Esophagus squamous epithelium (tissue), 5 donors: ENCODE data around the gene KCNAB1. TPM values are rescaled to one million over a fixed set of nuclear protein-coding genes. Genes with fewer than 3 reads are reported as not detected.

Experiments used
- DNase-seq: peaks from one replicate; lab custom pipeline; 2025; lab: John Stamatoyannopoulos, UW
- H3K27ac ChIP-seq, 4 donors: fragments of 200-600 bp; sonication (generic); one replicate each; pipeline ENCODE4 v1.5.1; 2016 to 2019; ENCODE audit warnings: mild to moderate bottlenecking in 1 of 4
- H3K27me3 ChIP-seq, 4 donors: fragments of 200-600 bp; sonication (generic); 1 replicate in 3 of 4; 2 replicates in 1 of 4; pipeline versions ENCODE4 v1.5.1 to v1.6.0; 2017 to 2021; ENCODE audit warnings: antibody characterized with exemption in 1 of 4
- H3K36me3 ChIP-seq, 3 donors: fragments of 200-600 bp; sonication (generic); one replicate each; pipeline ENCODE4 v1.5.1; 2016 to 2019
- H3K4me1 ChIP-seq, 3 donors: fragments of 200-600 bp; sonication (generic); one replicate each; pipeline ENCODE4 v1.5.1; 2017 to 2019
- H3K4me3 ChIP-seq, 4 donors: fragments of 200-600 bp; sonication (generic); 1 replicate in 3 of 4; 2 replicates in 1 of 4; pipeline ENCODE4 v1.5.1; 2016 to 2019; ENCODE audit warnings: mild to moderate bottlenecking in 2 of 4, moderate library complexity in 1 of 4
- H3K9me3 ChIP-seq, 3 donors: fragments of 200-600 bp; sonication (generic); one replicate each; pipeline ENCODE4 v1.5.1; 2016 to 2019
- CTCF ChIP-seq, 6 experiments: fragments of 450-650 bp in 4 of 6; fragments of 200-600 bp in 2 of 6; sonication (generic) in 2 of 6; IDR thresholded peaks; one replicate each; pipeline ENCODE4 v1.5.1; 2016 to 2019; ENCODE audit warnings: antibody characterized with exemption in 6 of 6, mild to moderate bottlenecking in 4 of 6, moderate library complexity in 4 of 6
- POLR2A ChIP-seq, 4 donors: fragments of 450-650 bp; IDR thresholded peaks; one replicate each; pipeline ENCODE4 v1.6.1; 2017; ENCODE audit warnings: antibody characterized with exemption in 4 of 4, mild to moderate bottlenecking in 4 of 4, moderate library complexity in 3 of 4
- WGBS, 2 donors: methylation state at CpG; one replicate each; pipeline ENCODE4 v1.1.5; 2018; 5-methylcytosine and 5-hydroxymethylcytosine counted together
- intact Hi-C: fragments of 100-400 bp; cut with DNase I; formaldehyde crosslinking; loops from one replicate; pipeline ENCODE4 v1.15.0; 2022
- total RNA-seq, 4 donors: library from RNA; depleted of rRNA; stranded (reverse); fragments of >200 nt; gene quantifications; one replicate each; pipeline ENCODE4 v1.1.0, GENCODE V29; 2016
- donor health status: DM: yes; HTN: yes; CAD: no.

KCNAB1 gene
- total RNA-seq, 4 donors from 2014 or later = 0.40 to 6.6 (median 1.3) TPM

GRCh38 chr3:156246961-156247725 lies 126.8 kb downstream of the KCNAB1 start:
- no peak overlapping the region for H3K4me3 ChIP-seq
- no peaks in the 10 kb centered on the region for H3K27me3 ChIP-seq
- no peaks in the 10 kb centered on the region for H3K4me1 ChIP-seq
- intact Hi-C loops = no loop called here
- WGBS, 2 donors = 48 to 58% methylated on average over 4 to 5 of the region's 5 CpGs
- TF ChIP-seq CTCF (IDR thresholded peaks at IDR 0.05) (no peak), POLR2A (IDR thresholded peaks at IDR 0.05) (no peak)
- no peak overlapping the region for H3K27ac ChIP-seq
- H3K36me3 ChIP-seq = no peaks in the 10 kb centered on the region
- no peak for DNase-seq
- no peaks in the 10 kb centered on the region for H3K9me3 ChIP-seq

GRCh38 chr3:156250550-156250949 lies 130.2 kb downstream of the KCNAB1 start:
- no peaks in the 10 kb centered on the region for H3K9me3 ChIP-seq
- no peaks in the 10 kb centered on the region for H3K4me1 ChIP-seq
- TF ChIP-seq CTCF (IDR thresholded peaks at IDR 0.05) (no peak), POLR2A (IDR thresholded peaks at IDR 0.05) (no peak)
- intact Hi-C loops = no loop called here
- no peak for DNase-seq
- H3K27ac ChIP-seq = no peak overlapping the region
- no peaks in the 10 kb centered on the region for H3K36me3 ChIP-seq
- no peaks in the 10 kb centered on the region for H3K27me3 ChIP-seq
- WGBS, 2 donors = 73 to 100% methylated on average over 1 of the region's 1 CpG
- H3K4me3 ChIP-seq = no peak overlapping the region

GRCh38 chr3:156251424-156251823 lies 131.0 kb downstream of the KCNAB1 start:
- H3K4me1 ChIP-seq = no peaks in the 10 kb centered on the region
- H3K27ac ChIP-seq = no peak overlapping the region
- TF ChIP-seq CTCF (IDR thresholded peaks at IDR 0.05) (no peak), POLR2A (IDR thresholded peaks at IDR 0.05) (no peak)
- no peak for DNase-seq
- intact Hi-C loops = no loop called here
- H3K27me3 ChIP-seq = no peaks in the 10 kb centered on the region
- no peak overlapping the region for H3K4me3 ChIP-seq
- WGBS, 2 donors = 75% methylated on average over 4 of the region's 4 CpGs
- no peaks in the 10 kb centered on the region for H3K36me3 ChIP-seq
- H3K9me3 ChIP-seq = no peaks in the 10 kb centered on the region

- no peak overlapping the region for H3K27ac ChIP-seq
- intact Hi-C loops = no loop called here
- no peak overlapping the region for H3K4me3 ChIP-seq
- DNase-seq = no peak
- no peaks in the 10 kb centered on the region for H3K4me1 ChIP-seq
- 70 to 71% methylated on average over 3 of the region's 3 CpGs for WGBS, 2 donors
- no peak for TF ChIP-seq POLR2A (IDR thresholded peaks at IDR 0.05)
- no peaks in the 10 kb centered on the region for H3K27me3 ChIP-seq
- H3K36me3 ChIP-seq = no peaks in the 10 kb centered on the region
- H3K9me3 ChIP-seq = no peaks in the 10 kb centered on the region
Observed at GRCh38 chr3:156252656-156253055, 132.3 kb downstream of the KCNAB1 start.

GRCh38 chr3:156253150-156253549 lies 132.8 kb downstream of the KCNAB1 start:
- Histone ChIP-seq H3K36me3 (no peaks in the 10 kb centered on the region), H3K27me3 (no peaks in the 10 kb centered on the region), H3K4me3 (no peak overlapping the region), H3K9me3 (no peaks in the 10 kb centered on the region), H3K4me1 (no peaks in the 10 kb centered on the region), H3K27ac (no peak overlapping the region)
- no peak for DNase-seq
- 46 to 69% methylated on average over 1 of the region's 1 CpG for WGBS, 2 donors
- TF ChIP-seq CTCF (IDR thresholded peaks at IDR 0.05) = no peak
- TF ChIP-seq POLR2A (IDR thresholded peaks at IDR 0.05) = no peak
- intact Hi-C loops = no loop called here
